Body of pancreas (tissue), 4 donors: ENCODE results near the gene MLLT6. TPM values are rescaled to one million over a fixed set of nuclear protein-coding genes. Genes with fewer than 3 reads are reported as not detected.

Experiments
- ATAC-seq: fragments of 150-250 bp; one replicate; pipeline ENCODE4 v1.9.1; 2016
- DNase-seq, 4 donors: peaks; one replicate each; pipeline ENCODE4 v3.0.0-alpha.2; 2019
- H3K27ac ChIP-seq, 4 donors: fragments of 200-600 bp; sonication (generic); 1 replicate in 3 of 4; 2 replicates in 1 of 4; pipeline versions ENCODE4 v1.5.1 to v1.6.1; 2016 to 2019; ENCODE audit warnings: mild to moderate bottlenecking in 1 of 4, mixed read lengths in 1 of 4, moderate library complexity in 1 of 4
- H3K27me3 ChIP-seq, 2 donors: fragments of 200-600 bp; sonication (generic); one replicate each; pipeline ENCODE4 v1.6.0; 2016; ENCODE audit warnings: mild to moderate bottlenecking in 1 of 2
- H3K36me3 ChIP-seq, 2 donors: fragments of 200-600 bp; sonication (generic); replicated peaks in 1 of 2; 2 replicates each; pipeline ENCODE4 v1.5.1; 2016; ENCODE audit warnings: low read depth in 2 of 2; ENCODE audit not compliant: insufficient read depth in 1 of 2
- H3K4me1 ChIP-seq: fragments of 200-600 bp; sonication (generic); one replicate; pipeline ENCODE4 v1.6.0; 2016
- H3K4me3 ChIP-seq, 2 donors: fragments of 200-600 bp; sonication (generic); 1 replicate in 1 of 2; 2 replicates in 1 of 2; pipeline ENCODE4 v1.5.1; 2016 to 2019
- H3K9me3 ChIP-seq, 3 donors: fragments of 200-600 bp; sonication (generic); 1 replicate in 2 of 3; 2 replicates in 1 of 3; pipeline ENCODE4 v1.5.1; 2016
- CTCF ChIP-seq, 7 experiments: fragments of 450-650 bp in 4 of 7; fragments of 200-600 bp in 3 of 7; sonication (generic) in 3 of 7; IDR thresholded peaks; one replicate each; pipeline ENCODE4 v1.5.1; 2016 to 2019; ENCODE audit warnings: antibody characterized with exemption in 7 of 7
- POLR2A ChIP-seq, 3 donors: fragments of 450-650 bp; IDR thresholded peaks; one replicate each; pipeline ENCODE4 v1.6.1; 2016; ENCODE audit warnings: antibody characterized with exemption in 3 of 3, mild to moderate bottlenecking in 2 of 3
- WGBS, 2 donors: methylation state at CpG; one replicate each; pipeline ENCODE4 v1.1.5; 2017; 5-methylcytosine and 5-hydroxymethylcytosine counted together
- intact Hi-C: fragments of 100-400 bp; cut with DNase I; formaldehyde crosslinking; loops from one replicate; pipeline ENCODE4 v1.15.1; 2023
- total RNA-seq, 2 donors: library from RNA; depleted of rRNA; stranded (reverse); fragments of >200 nt; gene quantifications; one replicate each; pipeline ENCODE4 v1.1.0, GENCODE V29; 2016

Gene MLLT6
- total RNA-seq, 2 donors from 2014 or later, result 90.8 to 121 TPM

- no peaks in the 10 kb centered on the region for H3K9me3 ChIP-seq
- H3K27me3 ChIP-seq, result no peaks in the 10 kb centered on the region
- DNase-seq (peak; percentile 91 to 96 (median 94)), ATAC-seq (peak; percentile 57)
- H3K27ac ChIP-seq, result peak overlapping the region; percentile 93 to 99 (median 98)
- peaks cover 46% of the 10 kb centered on the region for H3K4me1 ChIP-seq
- peak overlapping the region; percentile 59 to 71 for H3K4me3 ChIP-seq
- intact Hi-C loops, result no loop called here
- TF ChIP-seq CTCF (IDR thresholded peaks at IDR 0.05) (peak in 1 of 7 experiments; percentile 16), POLR2A (IDR thresholded peaks at IDR 0.05) (peak in 2 of 3 donors; percentile 60 to 62)
- H3K36me3 ChIP-seq, result peaks cover 0 to 1% of the 10 kb centered on the region in 2 donors
- 1% methylated on average over 20 to 50 of the region's 50 CpGs for WGBS, 2 donors
Measured at GRCh38 chr17:38703742-38704605, 1.1 kb upstream of the MLLT6 start.

GRCh38 chr17:38705523-38705802 lies 390 bp downstream of the MLLT6 start:
- intact Hi-C loops, result no loop called here
- ATAC-seq, result no peak
- WGBS, 2 donors, result 0% methylated on average over 7 to 14 of the region's 32 CpGs

GRCh38 chr17:38705803-38706504 lies 881 bp downstream of the MLLT6 start:
- intact Hi-C loops, result no loop called here
- Histone ChIP-seq H3K4me1 (peaks cover 34% of the 10 kb centered on the region), H3K27ac (peak overlapping the region; percentile 93 to 99 (median 98)), H3K4me3 (peak overlapping the region; percentile 67 to 80), H3K9me3 (no peaks in the 10 kb centered on the region), H3K27me3 (no peaks in the 10 kb centered on the region), H3K36me3 (peaks cover 0 to 1% of the 10 kb centered on the region in 2 donors)
- no peak for ATAC-seq
- no peak for TF ChIP-seq CTCF (IDR thresholded peaks at IDR 0.05)
- no peak for TF ChIP-seq POLR2A (IDR thresholded peaks at IDR 0.05)
- WGBS, 2 donors, result 0% methylated on average over 26 to 38 of the region's 38 CpGs
- DNase-seq, result peak; percentile 53 to 59 (median 56)

More at GRCh38 chr17:38705523-38705802, 390 bp downstream of the MLLT6 start:
- no peaks in the 10 kb centered on the region for H3K27me3 ChIP-seq
- peaks cover 36% of the 10 kb centered on the region for H3K4me1 ChIP-seq
- no peak for TF ChIP-seq POLR2A (IDR thresholded peaks at IDR 0.05)
- H3K36me3 ChIP-seq, result peaks cover 0 to 1% of the 10 kb centered on the region in 2 donors
- peak overlapping the region; percentile 93 to 99 (median 98) for H3K27ac ChIP-seq
- H3K9me3 ChIP-seq, result no peaks in the 10 kb centered on the region
- no peak for DNase-seq
- peak overlapping the region; percentile 67 to 80 for H3K4me3 ChIP-seq

- H3K4me1 ChIP-seq, result peaks cover 34% of the 10 kb centered on the region
- intact Hi-C loops, result no loop called here
- 5 to 10% methylated on average over 18 to 20 of the region's 20 CpGs for WGBS, 2 donors
- H3K4me3 ChIP-seq, result peak overlapping the region; percentile 67 to 80
- ATAC-seq, result no peak
- H3K27me3 ChIP-seq, result no peaks in the 10 kb centered on the region
- H3K27ac ChIP-seq, result peak overlapping the region; percentile 93 to 99 (median 98)
- no peaks in the 10 kb centered on the region for H3K9me3 ChIP-seq
- TF ChIP-seq POLR2A (IDR thresholded peaks at IDR 0.05) (no peak), CTCF (IDR thresholded peaks at IDR 0.05) (no peak)
- peaks cover 0 to 1% of the 10 kb centered on the region in 2 donors for H3K36me3 ChIP-seq
- peak in 2 of 4 donors; percentile 36 for DNase-seq
Measured at GRCh38 chr17:38706505-38707216, 1.6 kb downstream of the MLLT6 start.
